Suprapubic skin (tissue), 4 donors: ENCODE data around the gene PIANP.

Source experiments
- EP300 ChIP-seq: sonication (generic); formaldehyde crosslinking; IDR thresholded peaks from one replicate; pipeline ENCODE4 v1.6.1; 2017; ENCODE audit warnings: antibody characterized with exemption
- POLR2A ChIP-seq, 2 donors: fragments of 450-650 bp; IDR thresholded peaks; one replicate each; pipeline ENCODE4 v1.6.1; 2017; ENCODE audit warnings: antibody characterized with exemption in 2 of 2, mild to moderate bottlenecking in 2 of 2, moderate library complexity in 2 of 2
- POLR2AphosphoS5 ChIP-seq, 3 donors: sonication (generic); formaldehyde crosslinking; IDR thresholded peaks; one replicate each; pipeline ENCODE4 v1.6.1; 2017; ENCODE audit warnings: antibody characterized with exemption in 3 of 3
- TF ChIP-seq, protein P1 (sequence below), 2 donors: fragments of 200-600 bp in 1 of 2; fragments of 450-650 bp in 1 of 2; sonication (generic) in 1 of 2; IDR thresholded peaks; one replicate each; pipeline ENCODE4 v1.5.1; 2016 to 2019; ENCODE audit warnings: antibody characterized with exemption in 2 of 2, mild to moderate bottlenecking in 1 of 2, moderate library complexity in 1 of 2

- TF ChIP-seq, protein P1, sequence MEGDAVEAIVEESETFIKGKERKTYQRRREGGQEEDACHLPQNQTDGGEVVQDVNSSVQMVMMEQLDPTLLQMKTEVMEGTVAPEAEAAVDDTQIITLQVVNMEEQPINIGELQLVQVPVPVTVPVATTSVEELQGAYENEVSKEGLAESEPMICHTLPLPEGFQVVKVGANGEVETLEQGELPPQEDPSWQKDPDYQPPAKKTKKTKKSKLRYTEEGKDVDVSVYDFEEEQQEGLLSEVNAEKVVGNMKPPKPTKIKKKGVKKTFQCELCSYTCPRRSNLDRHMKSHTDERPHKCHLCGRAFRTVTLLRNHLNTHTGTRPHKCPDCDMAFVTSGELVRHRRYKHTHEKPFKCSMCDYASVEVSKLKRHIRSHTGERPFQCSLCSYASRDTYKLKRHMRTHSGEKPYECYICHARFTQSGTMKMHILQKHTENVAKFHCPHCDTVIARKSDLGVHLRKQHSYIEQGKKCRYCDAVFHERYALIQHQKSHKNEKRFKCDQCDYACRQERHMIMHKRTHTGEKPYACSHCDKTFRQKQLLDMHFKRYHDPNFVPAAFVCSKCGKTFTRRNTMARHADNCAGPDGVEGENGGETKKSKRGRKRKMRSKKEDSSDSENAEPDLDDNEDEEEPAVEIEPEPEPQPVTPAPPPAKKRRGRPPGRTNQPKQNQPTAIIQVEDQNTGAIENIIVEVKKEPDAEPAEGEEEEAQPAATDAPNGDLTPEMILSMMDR (IDR thresholded peaks at IDR 0.05): no peak
- TF ChIP-seq EP300: no peak
- no peak for TF ChIP-seq POLR2A (IDR thresholded peaks at IDR 0.05)
- no peak for TF ChIP-seq POLR2AphosphoS5 (IDR thresholded peaks at IDR 0.05)
Observed at GRCh38 chr12:6652391-6652790, 48.2 kb downstream of the PIANP start.
